HepG2 (cell line): ENCODE measurements around the gene AMOTL2. TPM values are rescaled to one million over a fixed set of nuclear protein-coding genes. Genes with fewer than 3 reads are reported as not detected.

Source experiments
- ATAC-seq: fragments of 200-7000 bp; cut with Tn5 transposase; 3 replicates; pipeline ENCODE4 v1.9.1; 2020; ENCODE audit warnings: mild to moderate bottlenecking, moderate library complexity
- BruUV-seq: library from RNA; stranded (reverse); fragments of 400-500 nt; replicated peaks from 2 replicates; lab custom pipeline; 2021; lab: Mats Ljungman, UMichigan
- CTCF ChIA-PET: fragments of 300-600 bp; formaldehyde crosslinking; extraction: SDS; loops from one replicate; lab custom pipeline; 2021; ENCODE audit warnings: low total read pairs, inconsistent platforms, low intra/inter-chr PET ratio; lab: Yijun Ruan, JAX
- POLR2A ChIA-PET: fragments of 350-600 bp; sonication (Branson Sonifier 250); formaldehyde crosslinking; loops from one replicate; lab custom pipeline; 2020; ENCODE audit warnings: antibody characterized with exemption, inconsistent platforms; lab: Yijun Ruan, JAX
- DNase-seq: peaks from one replicate; pipeline ENCODE4 v3.0.0-alpha.2; 2015; ENCODE audit warnings: low spot score
- FAIRE-seq: peaks from 3 replicates; lab custom pipeline; 2011; peaks lifted over from hg19 to GRCh38; lab: Jason Lieb, UNC
- H2AFZ ChIP-seq: one replicate; pipeline ENCODE4 v1.6.1; 2011; ENCODE audit warnings: low read length, inconsistent platforms
- H3K27ac ChIP-seq: fragments of 300-600 bp; 3 replicates; pipeline ENCODE4 v1.8.0; 2011; ENCODE audit warnings: mixed run types, mild to moderate bottlenecking, mixed read lengths, low read length, inconsistent platforms; ENCODE audit not compliant: insufficient read depth; ENCODE audit errors: extremely low read length
- H3K27me3 ChIP-seq, 2 experiments: fragments of 200-600 bp in 1 of 2; 2 replicates in 1 of 2; 3 replicates in 1 of 2; pipeline versions ENCODE4 v1.6.0 to v1.8.0; 2011; ENCODE audit warnings: low read length in 2 of 2, mild to moderate bottlenecking in 2 of 2, moderate library complexity in 2 of 2, inconsistent platforms in 1 of 2; ENCODE audit not compliant: insufficient read depth in 2 of 2, control insufficient read depth in 1 of 2
- H3K36me3 ChIP-seq, 2 experiments: fragments of 200-600 bp in 1 of 2; replicated peaks in 1 of 2; 2 replicates in 1 of 2; 3 replicates in 1 of 2; pipeline versions ENCODE4 v1.5.1 to v1.8.0; 2011; ENCODE audit warnings: low read length in 2 of 2, inconsistent platforms in 1 of 2; ENCODE audit not compliant: insufficient read depth in 2 of 2, control insufficient read depth in 1 of 2
- H3K4me1 ChIP-seq: 2 replicates; pipeline ENCODE4 v1.5.1; 2012; ENCODE audit warnings: low read length, inconsistent platforms; ENCODE audit not compliant: insufficient read depth
- H3K4me2 ChIP-seq: 2 replicates; pipeline ENCODE4 v1.6.0; 2011; ENCODE audit warnings: low read depth, low read length, inconsistent platforms
- H3K4me3 ChIP-seq, 3 experiments: fragments of 200-600 bp in 1 of 3; sonication (generic), shearing (Covaris generic) in 1 of 3; replicated peaks in 1 of 3; 2 replicates each; pipeline ENCODE4 v1.5.1; 2011 to 2016; ENCODE audit warnings: low read length in 3 of 3, inconsistent platforms in 2 of 3, low read depth in 2 of 3, mild to moderate bottlenecking in 2 of 3, control low read depth in 1 of 3, mixed read lengths in 1 of 3; ENCODE audit not compliant: insufficient read depth in 1 of 3
- H3K79me2 ChIP-seq: one replicate; pipeline ENCODE4 v1.6.1; 2011; ENCODE audit warnings: low read length, inconsistent platforms; ENCODE audit not compliant: insufficient read depth
- H3K9ac ChIP-seq: 2 replicates; pipeline ENCODE4 v1.6.0; 2011; ENCODE audit warnings: mild to moderate bottlenecking, low read depth, low read length, inconsistent platforms; ENCODE audit not compliant: insufficient read depth
- H3K9me3 ChIP-seq: 2 replicates; pipeline ENCODE4 v1.5.1; 2012; ENCODE audit warnings: mild to moderate bottlenecking, low read length
- H4K20me1 ChIP-seq: 2 replicates; pipeline ENCODE4 v1.6.0; 2011; ENCODE audit warnings: inconsistent platforms, mild to moderate bottlenecking, low read length, moderate library complexity; ENCODE audit not compliant: insufficient read depth
- AGO2 ChIP-seq: fragments of 200-400 bp; formaldehyde crosslinking; optimal IDR thresholded peaks from 2 replicates; pipeline ENCODE3; 2017; ENCODE audit warnings: mild to moderate bottlenecking, low read depth, low read length, moderate library complexity
- FOXM1 ChIP-seq: sonication (generic); formaldehyde crosslinking; IDR thresholded peaks from 2 replicates; pipeline ENCODE4 v1.5.0; 2020; ENCODE audit warnings: missing genetic modification reagents
- KLF13 ChIP-seq: sonication (generic); formaldehyde crosslinking; IDR thresholded peaks from 2 replicates; pipeline ENCODE4 v1.4.0; 2020; ENCODE audit warnings: mild to moderate bottlenecking, missing genetic modification reagents
- PRDM4 ChIP-seq: sonication (generic); formaldehyde crosslinking; IDR thresholded peaks from 2 replicates; pipeline ENCODE4 v1.9.0; 2021; ENCODE audit warnings: missing genetic modification reagents, borderline replicate concordance
- REPIN1 ChIP-seq: sonication (generic); formaldehyde crosslinking; IDR thresholded peaks from 2 replicates; pipeline ENCODE4 v1.8.0; 2022; ENCODE audit warnings: missing genetic modification reagents, low read depth, mild to moderate bottlenecking, borderline replicate concordance
- THAP11 ChIP-seq: IDR thresholded peaks from 2 replicates; pipeline ENCODE4 v1.6.1; 2016; ENCODE audit warnings: missing biosample characterization, missing genetic modification reagents
- ZBTB38 ChIP-seq: sonication (generic); formaldehyde crosslinking; IDR thresholded peaks from 2 replicates; pipeline ENCODE4 v1.5.1; 2020; ENCODE audit warnings: mild to moderate bottlenecking, missing genetic modification reagents
- ZBTB40 ChIP-seq, 2 experiments: fragments of 450-650 bp in 1 of 2; sonication (generic) in 1 of 2; formaldehyde crosslinking in 1 of 2; IDR thresholded peaks; 2 replicates each; pipeline versions ENCODE4 v1.6.1 to v1.8.0; 2016 to 2022; ENCODE audit warnings: antibody characterized with exemption in 1 of 2, mild to moderate bottlenecking in 1 of 2, missing genetic modification reagents in 1 of 2
- ZNF124 ChIP-seq: sonication (generic); formaldehyde crosslinking; IDR thresholded peaks from 2 replicates; pipeline ENCODE4 v1.4.0; 2020; ENCODE audit warnings: missing genetic modification reagents
- ZNF263 ChIP-seq: sonication (generic); formaldehyde crosslinking; IDR thresholded peaks from 2 replicates; pipeline ENCODE4 v1.4.0; 2020; ENCODE audit warnings: missing genetic modification reagents
- ZNF546 ChIP-seq: sonication (generic); formaldehyde crosslinking; conservative IDR thresholded peaks from 2 replicates; pipeline ENCODE4 v1.8.1; 2023; ENCODE audit warnings: mild to moderate bottlenecking, missing genetic modification reagents
- ZNF710 ChIP-seq: sonication (generic); formaldehyde crosslinking; IDR thresholded peaks from 2 replicates; pipeline ENCODE4 v1.5.0; 2020; ENCODE audit warnings: mild to moderate bottlenecking, missing genetic modification reagents, borderline replicate concordance
- WGBS: methylation state at CpG from one replicate; pipeline ENCODE4 v1.1.6; 2017; ENCODE audit warnings: low lambda C conversion rate; 5-methylcytosine and 5-hydroxymethylcytosine counted together
- in situ Hi-C: cut with HindIII; loops from 2 replicates; pipeline ENCODE4 v1.10.0; 2017; ENCODE audit warnings: low pct_unique_long_range_greater_than_20kb; ENCODE audit not compliant: extremely low pct_ligation_motif_present
- intact Hi-C: fragments of 100-400 bp; cut with micrococcal nuclease; formaldehyde crosslinking; loops from one replicate; pipeline ENCODE4 v1.10.0; 2022; ENCODE audit not compliant: unreplicated experiment
- polyA plus RNA-seq, 8 experiments: library from polyadenylated mRNA; depleted of rRNA in 3 of 8; stranded (reverse) in 7 of 8; unstranded in 1 of 8; fragments of >200 nt; fragmentation: Illumina TruSeq in 4 of 8; extraction: Trizol in 4 of 8; gene quantifications; 2 replicates each; pipeline versions ENCODE4 v1.2.1 to v1.2.3, GENCODE V29; 2011 to 2016; ENCODE audit warnings: low read depth in 4 of 8, missing spikeins in 1 of 8, mixed read lengths in 1 of 8; ENCODE audit not compliant: insufficient read depth in 1 of 8
- total RNA-seq, 5 experiments: library from RNA; depleted of rRNA; stranded (reverse); fragments of >200 nt; fragmentation: Illumina TruSeq; extraction: Trizol; gene quantifications; 2 replicates each; pipeline ENCODE4 v1.2.3, GENCODE V29; 2016; ENCODE audit warnings: low read depth in 1 of 5

The AMOTL2 gene
- total and polyA plus RNA-seq, 2 of the 13 experiments (the other 11 are each of a cell fraction or from before 2014, with no cell fraction given) = 17.3 to 18.5 TPM

- no peak for FAIRE-seq
- no peak for TF ChIP-seq KLF13 (CRISPR knock-in tag)
- no peak for TF ChIP-seq PRDM4 (CRISPR knock-in tag)
- TF ChIP-seq ZBTB38 (CRISPR knock-in tag) = no peak
- TF ChIP-seq REPIN1 (CRISPR knock-in tag) = no peak
- TF ChIP-seq ZNF710 (CRISPR knock-in tag) = no peak
- TF ChIP-seq ZNF546 (CRISPR knock-in tag) = no peak
- TF ChIP-seq FOXM1 (CRISPR knock-in tag) = no peak
- no peak for TF ChIP-seq ZNF263 (CRISPR knock-in tag)
- no peak for TF ChIP-seq AGO2
- TF ChIP-seq ZNF124 (CRISPR knock-in tag) = no peak
- no peak for TF ChIP-seq ZBTB40 (IDR thresholded peaks at IDR 0.05)
- no peak for TF ChIP-seq ZBTB40 (CRISPR knock-in tag; IDR thresholded peaks at IDR 0.05)
- TF ChIP-seq THAP11 (CRISPR knock-in tag) = no peak
Observed at GRCh38 chr3:134387293-134387692, 13.0 kb upstream of the AMOTL2 start.

More at GRCh38 chr3:134387293-134387692, 13.0 kb upstream of the AMOTL2 start:
- H2AFZ ChIP-seq = no peak overlapping the region
- intact Hi-C loops (no loop called here), in situ Hi-C loops (no loop called here)
- H3K4me1 ChIP-seq = no peaks in the 10 kb centered on the region
- no peaks in the 10 kb centered on the region for H3K36me3 ChIP-seq
- ATAC-seq (no peak), DNase-seq (no peak)
- no peak overlapping the region for H3K4me3 ChIP-seq
- no peaks in the 10 kb centered on the region for H3K79me2 ChIP-seq
- no peaks in the 10 kb centered on the region for H4K20me1 ChIP-seq
- peaks cover under 1 to 26% of the 10 kb centered on the region in 2 experiments; a peak in 4 of 5 replicates for H3K27me3 ChIP-seq
- no peak overlapping the region for H3K4me2 ChIP-seq
- no peak overlapping the region for H3K27ac ChIP-seq
- POLR2A ChIA-PET = no interaction called here
- WGBS = 0% methylated on average over 1 of the region's 3 CpGs
- BruUV-seq = no TSS peak
- CTCF ChIA-PET = no interaction called here
- no peaks in the 10 kb centered on the region for H3K9me3 ChIP-seq
- H3K9ac ChIP-seq = no peak overlapping the region
